H9 (cell line): ENCODE measurements around the gene TMEM220. TPM values are rescaled to one million over a fixed set of nuclear protein-coding genes. Genes with fewer than 3 reads are reported as not detected.

Experiments used
- DNase-seq: peaks from one replicate; pipeline ENCODE4 v3.0.0-alpha.2; 2017
- H2AFZ ChIP-seq: one replicate; pipeline ENCODE4 v1.6.1; 2013; ENCODE audit warnings: mild to moderate bottlenecking, low read length, control low read depth, moderate library complexity
- H2AK5ac ChIP-seq: 2 replicates; pipeline ENCODE4 v1.6.1; 2013; ENCODE audit warnings: low read length, control low read depth, mixed read lengths; ENCODE audit not compliant: insufficient read length
- H2BK120ac ChIP-seq: one replicate; pipeline ENCODE4 v1.6.1; 2013; ENCODE audit warnings: low read depth, mild to moderate bottlenecking, low read length, control low read depth, inconsistent platforms; ENCODE audit not compliant: poor library complexity, severe bottlenecking
- H2BK12ac ChIP-seq: 2 replicates; pipeline ENCODE4 v1.6.1; 2013; ENCODE audit warnings: low read length, control low read depth, mixed read lengths, low read depth; ENCODE audit not compliant: insufficient read length
- H2BK15ac ChIP-seq: 2 replicates; pipeline ENCODE4 v1.6.1; 2013; ENCODE audit warnings: low read depth, low read length, control low read depth
- H2BK20ac ChIP-seq: one replicate; pipeline ENCODE4 v1.6.1; 2013; ENCODE audit warnings: low read depth, mild to moderate bottlenecking, low read length, control low read depth, inconsistent platforms; ENCODE audit not compliant: poor library complexity, severe bottlenecking
- H2BK5ac ChIP-seq: 2 replicates; pipeline ENCODE4 v1.6.1; 2013; ENCODE audit warnings: low read length, control low read depth, mixed read lengths; ENCODE audit not compliant: insufficient read length
- H3K14ac ChIP-seq: 2 replicates; pipeline ENCODE4 v1.6.1; 2013; ENCODE audit warnings: low read length, control low read depth; ENCODE audit not compliant: insufficient read depth
- H3K18ac ChIP-seq: 2 replicates; pipeline ENCODE4 v1.6.1; 2013; ENCODE audit warnings: low read depth, mild to moderate bottlenecking, mixed read lengths, low read length, control low read depth; ENCODE audit not compliant: insufficient read length
- H3K23ac ChIP-seq: 2 replicates; pipeline ENCODE4 v1.6.1; 2013; ENCODE audit warnings: low read length, control low read depth, mixed read lengths, low read depth; ENCODE audit not compliant: insufficient read length
- H3K23me2 ChIP-seq: 2 replicates; pipeline ENCODE4 v1.6.1; 2013; ENCODE audit warnings: low read depth, mild to moderate bottlenecking, mixed read lengths, low read length, control low read depth; ENCODE audit not compliant: insufficient read length, poor library complexity, severe bottlenecking
- H3K27ac ChIP-seq: 2 replicates; pipeline ENCODE4 v1.5.1; 2013; ENCODE audit warnings: low read length, control low read depth, mixed read lengths, low read depth; ENCODE audit not compliant: insufficient read length
- H3K27me3 ChIP-seq: 2 replicates; pipeline ENCODE4 v1.6.1; 2013; ENCODE audit warnings: low read length, control low read depth, inconsistent platforms; ENCODE audit not compliant: insufficient read depth
- H3K4ac ChIP-seq: 2 replicates; pipeline ENCODE4 v1.6.1; 2013; ENCODE audit warnings: low read depth, mild to moderate bottlenecking, control low read depth, inconsistent platforms, low read length, moderate library complexity
- H3K4me1 ChIP-seq: 2 replicates; pipeline ENCODE4 v1.6.1; 2013; ENCODE audit warnings: low read length, control low read depth, inconsistent platforms; ENCODE audit not compliant: insufficient read depth
- H3K4me2 ChIP-seq: 2 replicates; pipeline ENCODE4 v1.6.1; 2013; ENCODE audit warnings: low read length, control low read depth, mixed read lengths; ENCODE audit not compliant: insufficient read length, insufficient read depth
- H3K56ac ChIP-seq: 2 replicates; pipeline ENCODE4 v1.6.1; 2013; ENCODE audit warnings: low read depth, mild to moderate bottlenecking, mixed read lengths, low read length, control low read depth; ENCODE audit not compliant: insufficient read length
- H3K79me1 ChIP-seq: 2 replicates; pipeline ENCODE4 v1.6.1; 2013; ENCODE audit warnings: low read depth, mild to moderate bottlenecking, moderate library complexity, low read length, control low read depth, inconsistent platforms; ENCODE audit not compliant: insufficient read depth, poor library complexity, severe bottlenecking
- H3K79me2 ChIP-seq: 2 replicates; pipeline ENCODE4 v1.6.1; 2013; ENCODE audit warnings: low read length, control low read depth, inconsistent platforms; ENCODE audit not compliant: insufficient read depth
- H3K9ac ChIP-seq: 2 replicates; pipeline ENCODE4 v1.6.1; 2013; ENCODE audit warnings: low read length, control low read depth, mixed read lengths; ENCODE audit not compliant: insufficient read length; ENCODE audit errors: extremely low read depth
- H3K9me3 ChIP-seq: one replicate; pipeline ENCODE4 v1.6.1; 2013; ENCODE audit warnings: low read depth, low read length, inconsistent platforms; ENCODE audit not compliant: control insufficient read depth
- H3T11ph ChIP-seq: one replicate; pipeline ENCODE4 v1.6.1; 2013; ENCODE audit warnings: mild to moderate bottlenecking, low read length, control low read depth, inconsistent platforms
- H4K20me1 ChIP-seq: one replicate; pipeline ENCODE4 v1.6.1; 2013; ENCODE audit not compliant: control insufficient read depth, insufficient read length, insufficient read depth
- H4K5ac ChIP-seq: 2 replicates; pipeline ENCODE4 v1.6.1; 2013; ENCODE audit warnings: low read depth, mild to moderate bottlenecking, mixed read lengths, low read length, control low read depth; ENCODE audit not compliant: insufficient read length
- H4K8ac ChIP-seq: replicated peaks from 2 replicates; pipeline ENCODE4 v1.6.1; 2013; ENCODE audit warnings: low read length, control low read depth, mixed read lengths, low read depth; ENCODE audit not compliant: insufficient read length
- H4K91ac ChIP-seq: 2 replicates; pipeline ENCODE4 v1.6.1; 2013; ENCODE audit warnings: low read depth, mild to moderate bottlenecking, moderate library complexity, mixed read lengths, low read length, control low read depth; ENCODE audit not compliant: insufficient read length
- H3K27ac Mint-ChIP-seq, 3 experiments: 2 replicates in 2 of 3; 3 replicates in 1 of 3; pipeline ENCODE4 v1.8.0; 2020 to 2021; ENCODE audit warnings: mixed read lengths in 3 of 3, mild to moderate bottlenecking in 1 of 3, moderate library complexity in 1 of 3
- H3K27me3 Mint-ChIP-seq: 2 replicates; pipeline ENCODE4 v1.8.0; 2021; ENCODE audit warnings: low read depth, mild to moderate bottlenecking, moderate library complexity, mixed read lengths
- H3K36me3 Mint-ChIP-seq, 3 experiments: 2 replicates in 2 of 3; 3 replicates in 1 of 3; pipeline ENCODE4 v1.8.0; 2020 to 2021; ENCODE audit warnings: low read depth in 3 of 3, mixed read lengths in 3 of 3; ENCODE audit not compliant: insufficient read depth in 1 of 3
- H3K4me1 Mint-ChIP-seq, 2 experiments: 2 replicates each; pipeline ENCODE4 v1.8.0; 2020; ENCODE audit warnings: mixed read lengths in 2 of 2
- H3K4me3 Mint-ChIP-seq, 2 experiments: 2 replicates in 1 of 2; 3 replicates in 1 of 2; pipeline ENCODE4 v1.8.0; 2020 to 2021; ENCODE audit warnings: mild to moderate bottlenecking in 2 of 2, mixed read lengths in 2 of 2, moderate library complexity in 1 of 2
- H3K9me3 Mint-ChIP-seq, 2 experiments: 2 replicates in 1 of 2; 3 replicates in 1 of 2; pipeline ENCODE4 v1.8.0; 2020; ENCODE audit warnings: mild to moderate bottlenecking in 2 of 2, mixed read lengths in 2 of 2, moderate library complexity in 1 of 2
- CTCF ChIP-seq: fragments of 200-600 bp; sonication (generic); conservative IDR thresholded peaks from 3 replicates; pipeline ENCODE4 v1.8.0; 2021; ENCODE audit warnings: antibody characterized with exemption, mild to moderate bottlenecking
- WGBS: extraction: QIAGEN DNeasy Blood & Tissue Kit; methylation state at CpG from one replicate; pipeline ENCODE4 v1.1.7; 2013; ENCODE audit warnings: missing lambda C conversion rate, low lambda C conversion rate, mixed read lengths; ENCODE audit not compliant: insufficient read length; ENCODE audit errors: extremely low coverage; 5-methylcytosine and 5-hydroxymethylcytosine counted together
- total RNA-seq: library from RNA; stranded (reverse); gene quantifications from 2 replicates; pipeline ENCODE4 v1.2.1, GENCODE V29; 2021

TMEM220 gene
- total RNA-seq, 1 experiment from 2014 or later = 6.1 TPM

- no peak overlapping the region for H2AK5ac ChIP-seq
Observed at GRCh38 chr17:10699856-10700255, 30.0 kb downstream of the TMEM220 start.

More at GRCh38 chr17:10699856-10700255, 30.0 kb downstream of the TMEM220 start:
- no peaks in the 10 kb centered on the region for H3K9me3 ChIP-seq
- no peaks in the 10 kb centered on the region for H3K9me3 Mint-ChIP-seq
- no peak overlapping the region for H3K23ac ChIP-seq
- H3K4me1 ChIP-seq = no peaks in the 10 kb centered on the region
- no peak overlapping the region for H3K27ac ChIP-seq
- WGBS = no CpG with 5 or more reads among the region's 1 CpG
- H2BK120ac ChIP-seq = no peak overlapping the region
- no peak overlapping the region for H2BK12ac ChIP-seq
- no peak overlapping the region for H4K91ac ChIP-seq
- H4K8ac ChIP-seq = no peak overlapping the region
- no peaks in the 10 kb centered on the region for H3K27me3 Mint-ChIP-seq
- H3K9ac ChIP-seq = no peak overlapping the region
- H2BK20ac ChIP-seq = no peak overlapping the region
- peaks cover 4 to 11% (median 8%) of the 10 kb centered on the region in 3 experiments; a peak in 5 of 7 replicates for H3K36me3 Mint-ChIP-seq
- H3K23me2 ChIP-seq = peaks cover 5% of the 10 kb centered on the region
- H2AFZ ChIP-seq = no peak overlapping the region
- H3K18ac ChIP-seq = no peak overlapping the region
- H4K5ac ChIP-seq = no peak overlapping the region
- H2BK5ac ChIP-seq = no peak overlapping the region
- H3T11ph ChIP-seq = no peak overlapping the region
- peaks cover 17 to 23% of the 10 kb centered on the region in 2 experiments for H3K4me1 Mint-ChIP-seq
- H3K4me2 ChIP-seq = no peak overlapping the region
- no peak overlapping the region for H3K27ac Mint-ChIP-seq
- H3K27me3 ChIP-seq = no peaks in the 10 kb centered on the region
- H3K14ac ChIP-seq = no peak overlapping the region
- no peak overlapping the region for H2BK15ac ChIP-seq
- no peaks in the 10 kb centered on the region for H4K20me1 ChIP-seq
- H3K79me1 ChIP-seq = peaks cover 3% of the 10 kb centered on the region
- no peak overlapping the region for H3K56ac ChIP-seq
- no peak for TF ChIP-seq CTCF
- DNase-seq = no peak
- peaks cover 11% of the 10 kb centered on the region; the same call in 1 of the 2 replicates for H3K79me2 ChIP-seq
- H3K4me3 Mint-ChIP-seq = no peak overlapping the region
- H3K4ac ChIP-seq = no peak overlapping the region
